ENCODE results near the gene PDGFA.

PDGFA gene

GRCh38 chr7:457814-458510, 61.7 kb downstream of the PDGFA start:
- H3K4me3 ChIP-seq, result no peak overlapping the region
- no peak for DNase-seq (ENCODE audit: low read depth, low spot score)
- no peaks in the 10 kb centered on the region for H3K36me3 ChIP-seq (ENCODE audit: insufficient read depth, low read length)
- H3K27ac ChIP-seq, result no peak overlapping the region
- no peak for TF ChIP-seq EZH2 (IDR thresholded peaks at IDR 0.05)
- H3K9me3 ChIP-seq (ENCODE audit: low read depth, low read length), result no peaks in the 10 kb centered on the region
- H3K9ac ChIP-seq (ENCODE audit: insufficient read length), result no peak overlapping the region

GRCh38 chr7:455110-455928, 64.3 kb downstream of the PDGFA start:
- Histone ChIP-seq H3K9me3 (ENCODE audit: low read depth, low read length) (no peaks in the 10 kb centered on the region), H3K36me3 (ENCODE audit: insufficient read depth, low read length) (no peaks in the 10 kb centered on the region), H3K27ac (no peak overlapping the region), H3K4me3 (no peak overlapping the region), H3K9ac (ENCODE audit: insufficient read length) (no peak overlapping the region)
- no peak for TF ChIP-seq POLR2AphosphoS5 (IDR thresholded peaks at IDR 0.05; ENCODE audit: borderline replicate concordance, low read depth, low read length)
- TF ChIP-seq EZH2 (IDR thresholded peaks at IDR 0.05), result no peak
- no peak for TF ChIP-seq FOXP2 (optimal IDR thresholded peaks at IDR 0.05; ENCODE audit: control extremely low read depth, extremely low read length, insufficient read depth)
- no peak for DNase-seq (ENCODE audit: low read depth, low spot score)

- H3K9ac ChIP-seq (ENCODE audit: insufficient read length), result no peak overlapping the region
- TF ChIP-seq POLR2AphosphoS5 (IDR thresholded peaks at IDR 0.05; ENCODE audit: borderline replicate concordance, low read depth, low read length), result no peak
- TF ChIP-seq FOXP2 (optimal IDR thresholded peaks at IDR 0.05; ENCODE audit: control extremely low read depth, extremely low read length, insufficient read depth), result no peak
- TF ChIP-seq EZH2 (IDR thresholded peaks at IDR 0.05), result no peak
- no peak overlapping the region for H3K4me3 ChIP-seq
- H3K36me3 ChIP-seq (ENCODE audit: insufficient read depth, low read length), result no peaks in the 10 kb centered on the region
- no peak overlapping the region for H3K27ac ChIP-seq
- no peaks in the 10 kb centered on the region for H3K9me3 ChIP-seq (ENCODE audit: low read depth, low read length)
- DNase-seq (ENCODE audit: low read depth, low spot score), result no peak
Observed at GRCh38 chr7:454356-455109, 65.1 kb downstream of the PDGFA start.

- Histone ChIP-seq H3K27ac (no peak overlapping the region), H3K36me3 (ENCODE audit: insufficient read depth, low read length) (no peaks in the 10 kb centered on the region), H3K9me3 (ENCODE audit: low read depth, low read length) (no peaks in the 10 kb centered on the region), H3K9ac (ENCODE audit: insufficient read length) (no peak overlapping the region), H3K4me3 (no peak overlapping the region)
- TF ChIP-seq EZH2 (IDR thresholded peaks at IDR 0.05), result no peak
- no peak for DNase-seq (ENCODE audit: low read depth, low spot score)
Observed at GRCh38 chr7:453597-454306, 65.9 kb downstream of the PDGFA start.

- H3K36me3 ChIP-seq (ENCODE audit: insufficient read depth, low read length), result no peaks in the 10 kb centered on the region
- no peak for TF ChIP-seq FOXP2 (optimal IDR thresholded peaks at IDR 0.05; ENCODE audit: control extremely low read depth, extremely low read length, insufficient read depth)
- TF ChIP-seq EZH2 (IDR thresholded peaks at IDR 0.05), result no peak
- TF ChIP-seq POLR2AphosphoS5 (IDR thresholded peaks at IDR 0.05; ENCODE audit: borderline replicate concordance, low read depth, low read length), result no peak
- no peak overlapping the region for H3K4me3 ChIP-seq
- no peak overlapping the region for H3K9ac ChIP-seq (ENCODE audit: insufficient read length)
- no peaks in the 10 kb centered on the region for H3K9me3 ChIP-seq (ENCODE audit: low read depth, low read length)
- no peak for DNase-seq (ENCODE audit: low read depth, low spot score)
- no peak overlapping the region for H3K27ac ChIP-seq
Observed at GRCh38 chr7:452791-453455, 66.7 kb downstream of the PDGFA start.

- Histone ChIP-seq H3K36me3 (ENCODE audit: insufficient read depth, low read length) (no peaks in the 10 kb centered on the region), H3K9me3 (ENCODE audit: low read depth, low read length) (no peaks in the 10 kb centered on the region), H3K27ac (no peak overlapping the region), H3K9ac (ENCODE audit: insufficient read length) (no peak overlapping the region), H3K4me3 (no peak overlapping the region)
- DNase-seq (ENCODE audit: low read depth, low spot score), result no peak
- no peak for TF ChIP-seq FOXP2 (optimal IDR thresholded peaks at IDR 0.05; ENCODE audit: control extremely low read depth, extremely low read length, insufficient read depth)
Observed at GRCh38 chr7:452226-452751, 67.4 kb downstream of the PDGFA start.

- no peak overlapping the region for H3K27ac ChIP-seq
- no peak for DNase-seq (ENCODE audit: low read depth, low spot score)
- TF ChIP-seq FOXP2 (optimal IDR thresholded peaks at IDR 0.05; ENCODE audit: control extremely low read depth, extremely low read length, insufficient read depth) (no peak), POLR2AphosphoS5 (IDR thresholded peaks at IDR 0.05; ENCODE audit: borderline replicate concordance, low read depth, low read length) (no peak)
- H3K9me3 ChIP-seq (ENCODE audit: low read depth, low read length), result no peaks in the 10 kb centered on the region
- no peak overlapping the region for H3K4me3 ChIP-seq
- H3K9ac ChIP-seq (ENCODE audit: insufficient read length), result no peak overlapping the region
- H3K36me3 ChIP-seq (ENCODE audit: insufficient read depth, low read length), result no peaks in the 10 kb centered on the region
Observed at GRCh38 chr7:451255-452225, 68.1 kb downstream of the PDGFA start.

Measured in SK-N-MC (cell line).